GM20000 (cell line): ENCODE data around the gene TNS3.

Experiments used
- DNase-seq: peaks from one replicate; pipeline ENCODE4 v3.0.0; 2012; ENCODE audit warnings: low spot score
- TF ChIP-seq, protein P1 (sequence below): IDR thresholded peaks from 2 replicates; pipeline ENCODE4 v1.5.1; 2012; ENCODE audit warnings: mild to moderate bottlenecking, control low read depth; ENCODE audit errors: extremely low read depth, missing control alignments

TNS3 gene

DNA sequence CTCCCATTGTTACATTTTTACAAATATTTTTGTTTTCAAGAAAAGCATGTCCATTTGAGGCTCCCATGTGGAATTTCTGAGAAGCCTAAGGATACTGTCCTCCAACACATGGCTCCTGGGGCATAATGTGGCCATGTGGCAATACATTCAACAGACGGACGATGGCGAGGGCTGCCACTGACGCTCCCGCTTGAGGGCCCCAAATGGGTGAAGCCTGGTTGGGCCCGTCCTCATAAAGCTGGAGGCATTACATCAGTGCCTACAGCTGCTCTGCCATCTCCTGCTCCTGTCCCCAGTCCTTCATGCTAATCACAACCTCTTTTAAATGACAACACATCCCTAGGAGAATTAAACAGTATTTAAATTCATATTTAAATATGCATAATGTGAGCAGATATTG is 246.8 kb downstream of the TNS3 start:
- DNase-seq, result no peak
- TF ChIP-seq, protein P1, sequence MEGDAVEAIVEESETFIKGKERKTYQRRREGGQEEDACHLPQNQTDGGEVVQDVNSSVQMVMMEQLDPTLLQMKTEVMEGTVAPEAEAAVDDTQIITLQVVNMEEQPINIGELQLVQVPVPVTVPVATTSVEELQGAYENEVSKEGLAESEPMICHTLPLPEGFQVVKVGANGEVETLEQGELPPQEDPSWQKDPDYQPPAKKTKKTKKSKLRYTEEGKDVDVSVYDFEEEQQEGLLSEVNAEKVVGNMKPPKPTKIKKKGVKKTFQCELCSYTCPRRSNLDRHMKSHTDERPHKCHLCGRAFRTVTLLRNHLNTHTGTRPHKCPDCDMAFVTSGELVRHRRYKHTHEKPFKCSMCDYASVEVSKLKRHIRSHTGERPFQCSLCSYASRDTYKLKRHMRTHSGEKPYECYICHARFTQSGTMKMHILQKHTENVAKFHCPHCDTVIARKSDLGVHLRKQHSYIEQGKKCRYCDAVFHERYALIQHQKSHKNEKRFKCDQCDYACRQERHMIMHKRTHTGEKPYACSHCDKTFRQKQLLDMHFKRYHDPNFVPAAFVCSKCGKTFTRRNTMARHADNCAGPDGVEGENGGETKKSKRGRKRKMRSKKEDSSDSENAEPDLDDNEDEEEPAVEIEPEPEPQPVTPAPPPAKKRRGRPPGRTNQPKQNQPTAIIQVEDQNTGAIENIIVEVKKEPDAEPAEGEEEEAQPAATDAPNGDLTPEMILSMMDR, result no peak

DNA sequence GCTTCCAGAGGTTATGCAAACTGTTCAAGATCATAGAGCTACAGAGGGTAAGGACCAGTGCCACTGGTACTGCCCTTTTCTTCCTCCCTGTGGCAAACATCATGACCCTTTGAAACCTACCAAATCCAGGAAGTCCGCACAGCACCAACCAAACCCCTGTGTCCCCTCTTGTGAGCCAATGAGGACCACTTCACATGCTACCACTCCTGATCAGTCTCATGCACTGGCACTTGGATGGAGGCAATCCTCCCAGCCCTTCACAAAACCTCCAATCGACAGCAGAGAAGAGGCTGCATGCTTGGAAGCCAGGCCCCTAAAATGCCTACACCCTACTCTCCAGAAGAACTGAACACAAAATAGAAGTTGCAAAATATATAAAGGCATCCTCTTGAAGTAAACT is 248.0 kb downstream of the TNS3 start:
- TF ChIP-seq, protein P1, result no peak
- no peak for DNase-seq

DNA sequence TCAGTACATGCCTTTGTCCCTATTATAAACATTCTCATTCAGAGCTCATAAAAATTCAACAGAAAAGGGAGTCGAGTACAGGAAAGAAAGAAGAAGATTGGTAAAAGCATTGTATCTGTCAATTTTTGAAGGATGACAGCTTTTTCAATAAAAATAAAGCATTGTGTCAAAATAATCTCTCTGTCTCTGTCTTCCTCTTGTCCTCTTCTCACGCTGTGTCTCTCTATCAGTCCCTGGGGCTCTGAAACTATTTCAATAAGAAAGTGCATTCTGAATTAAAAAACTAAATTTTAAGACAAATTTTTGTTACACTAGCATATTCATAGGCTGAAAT is 248.4 kb downstream of the TNS3 start:
- TF ChIP-seq, protein P1, result no peak

DNA sequence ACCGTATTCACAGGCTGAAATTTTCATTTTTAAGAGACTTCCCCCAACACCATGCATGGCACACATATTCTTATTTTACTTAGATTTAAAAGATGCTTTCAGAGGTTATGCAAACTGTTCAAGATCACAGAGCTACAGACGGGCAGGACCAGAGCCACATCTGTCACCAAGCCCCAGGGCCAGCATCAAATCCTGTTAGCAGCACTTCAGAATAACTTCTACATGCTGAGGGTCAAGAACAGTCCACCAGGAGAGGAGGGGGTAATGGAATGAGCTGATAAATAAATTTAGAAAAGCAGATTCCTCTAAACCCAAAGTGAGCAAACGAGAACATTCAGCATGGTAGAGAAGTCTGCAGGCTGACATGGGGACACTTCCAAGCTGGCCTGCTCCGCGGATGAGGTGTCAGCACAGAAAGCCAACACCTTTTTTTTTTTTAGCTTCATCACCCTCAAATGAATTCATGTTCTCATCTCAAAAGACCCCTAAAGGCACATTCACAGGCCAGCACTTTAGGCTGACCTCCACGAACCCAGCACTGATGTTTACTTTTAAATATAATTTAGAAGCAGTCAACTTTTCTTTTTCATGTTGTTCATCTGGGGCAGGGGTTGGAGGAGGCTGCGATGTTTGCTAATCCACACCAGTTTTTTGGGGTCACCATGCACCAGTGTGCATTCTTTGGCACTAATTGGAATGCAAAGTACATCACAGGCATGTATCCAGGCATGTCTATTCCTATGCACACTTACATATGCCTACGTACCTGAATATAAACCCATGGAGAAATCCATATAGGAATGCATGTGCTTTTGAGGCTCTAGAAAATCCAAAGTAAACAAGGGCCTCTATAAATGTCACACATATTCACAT is 249.0 kb downstream of the TNS3 start:
- TF ChIP-seq, protein P1, result no peak
- DNase-seq, result no peak

More for the DNA sequence above, 248.4 kb downstream of the TNS3 start:
- DNase-seq, result no peak

DNA sequence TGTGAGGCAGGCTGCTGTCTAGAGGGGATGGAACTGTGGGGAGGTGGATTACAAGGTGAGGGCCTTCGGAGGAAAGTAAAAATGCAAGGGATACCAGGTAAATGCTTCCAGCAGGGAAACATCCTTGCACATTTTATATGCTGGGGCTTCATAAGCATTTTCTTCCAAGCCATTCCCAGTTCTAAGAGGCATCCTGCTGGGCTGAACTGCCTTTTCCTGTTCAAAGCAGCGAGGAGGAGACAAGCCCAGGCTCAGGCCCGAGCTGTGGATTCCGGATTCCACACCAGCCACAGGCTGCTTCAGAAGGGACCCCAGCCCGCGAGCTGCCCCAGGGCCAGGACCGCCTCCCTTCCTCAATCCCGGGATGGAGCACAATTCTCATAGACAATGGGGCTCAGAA is 249.7 kb downstream of the TNS3 start:
- no peak for DNase-seq
- TF ChIP-seq, protein P1, result no peak

DNA sequence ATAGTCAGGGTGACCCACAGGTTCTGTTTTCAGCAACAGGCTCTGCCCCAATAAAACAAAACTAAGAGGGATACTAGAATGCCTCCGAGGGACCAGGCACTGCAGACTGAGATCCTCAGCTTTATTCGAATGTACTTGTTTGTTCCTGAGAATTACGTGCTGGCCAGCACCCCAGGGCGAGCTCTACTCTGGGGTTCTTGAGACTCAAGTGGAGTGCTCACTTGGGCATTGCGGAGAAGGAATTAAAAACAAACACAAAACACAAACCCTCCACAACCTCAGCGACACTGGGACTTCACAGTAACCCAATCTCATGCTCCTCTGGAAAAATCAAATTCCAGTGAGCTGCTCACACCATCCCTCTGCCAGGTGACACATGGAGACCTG is 250.7 kb downstream of the TNS3 start:
- TF ChIP-seq, protein P1, result no peak
- no peak for DNase-seq

DNA sequence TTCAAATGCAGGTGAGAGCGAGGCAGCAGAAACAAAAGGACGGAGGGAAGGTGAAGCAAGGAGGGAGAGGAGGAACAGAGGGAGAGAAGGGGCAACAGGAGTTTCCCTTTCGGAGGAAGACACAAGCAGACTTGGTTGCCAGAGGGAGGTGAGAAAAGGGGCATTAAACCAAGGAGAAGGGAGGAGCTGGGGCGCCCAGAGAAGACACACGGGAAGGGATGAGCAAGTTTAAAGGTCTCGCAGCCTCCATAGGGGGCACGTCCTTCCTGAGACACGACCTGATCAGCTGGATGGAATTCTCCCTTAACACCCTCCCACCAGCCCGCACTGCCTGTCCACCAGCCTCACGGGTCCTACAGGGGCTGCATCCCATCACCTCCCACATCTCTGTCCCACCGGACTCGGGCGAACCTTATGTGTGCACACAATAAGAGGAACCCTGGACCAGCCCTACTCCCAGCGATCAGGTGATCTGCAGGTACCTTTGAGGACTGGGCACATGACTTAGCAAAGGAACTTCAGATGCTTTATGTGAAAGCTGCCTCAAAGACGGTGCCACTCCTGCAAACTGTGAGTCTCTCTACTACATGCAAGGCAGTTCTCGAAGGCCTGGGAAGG is 251.2 kb downstream of the TNS3 start:
- TF ChIP-seq, protein P1, result no peak
- DNase-seq, result no peak
